ENCODE results near the gene KIAA1755.

DNA sequence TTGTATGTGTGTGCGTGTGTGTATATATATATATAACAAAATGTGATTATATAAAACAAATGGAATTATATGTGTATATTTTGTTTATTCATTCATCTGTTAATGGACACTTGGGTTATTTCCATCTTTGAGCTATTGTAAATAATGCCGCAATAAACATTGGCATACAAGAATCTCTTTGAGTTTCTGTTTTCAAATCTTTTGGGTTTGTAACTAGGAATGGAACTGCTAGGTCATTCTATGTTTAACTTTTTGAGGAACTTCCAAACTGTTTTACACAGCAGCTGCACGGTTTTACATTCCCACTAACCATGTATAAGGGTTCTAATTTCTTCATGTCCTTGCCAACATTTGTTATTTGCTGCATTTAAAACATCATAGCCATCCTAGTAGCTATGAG lies 55.5 kb downstream of the KIAA1755 start:
- no peak for TF ChIP-seq EZH2 (IDR thresholded peaks at IDR 0.05; ENCODE audit: insufficient read depth, low read length)
- TF ChIP-seq, protein P1, sequence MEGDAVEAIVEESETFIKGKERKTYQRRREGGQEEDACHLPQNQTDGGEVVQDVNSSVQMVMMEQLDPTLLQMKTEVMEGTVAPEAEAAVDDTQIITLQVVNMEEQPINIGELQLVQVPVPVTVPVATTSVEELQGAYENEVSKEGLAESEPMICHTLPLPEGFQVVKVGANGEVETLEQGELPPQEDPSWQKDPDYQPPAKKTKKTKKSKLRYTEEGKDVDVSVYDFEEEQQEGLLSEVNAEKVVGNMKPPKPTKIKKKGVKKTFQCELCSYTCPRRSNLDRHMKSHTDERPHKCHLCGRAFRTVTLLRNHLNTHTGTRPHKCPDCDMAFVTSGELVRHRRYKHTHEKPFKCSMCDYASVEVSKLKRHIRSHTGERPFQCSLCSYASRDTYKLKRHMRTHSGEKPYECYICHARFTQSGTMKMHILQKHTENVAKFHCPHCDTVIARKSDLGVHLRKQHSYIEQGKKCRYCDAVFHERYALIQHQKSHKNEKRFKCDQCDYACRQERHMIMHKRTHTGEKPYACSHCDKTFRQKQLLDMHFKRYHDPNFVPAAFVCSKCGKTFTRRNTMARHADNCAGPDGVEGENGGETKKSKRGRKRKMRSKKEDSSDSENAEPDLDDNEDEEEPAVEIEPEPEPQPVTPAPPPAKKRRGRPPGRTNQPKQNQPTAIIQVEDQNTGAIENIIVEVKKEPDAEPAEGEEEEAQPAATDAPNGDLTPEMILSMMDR (IDR thresholded peaks at IDR 0.05; ENCODE audit: insufficient read depth, low read depth, low read length): no peak

All from astrocyte (in vitro differentiated cells and primary cell).